Measurements from ENCODE around the gene ANKRD30BL.
"Not testable (repeated sequence)": the region's sequence is repeated elsewhere in the genome, so short reads cannot be mapped to it uniquely, and the experiment has no call there.

ANKRD30BL gene, protein sequence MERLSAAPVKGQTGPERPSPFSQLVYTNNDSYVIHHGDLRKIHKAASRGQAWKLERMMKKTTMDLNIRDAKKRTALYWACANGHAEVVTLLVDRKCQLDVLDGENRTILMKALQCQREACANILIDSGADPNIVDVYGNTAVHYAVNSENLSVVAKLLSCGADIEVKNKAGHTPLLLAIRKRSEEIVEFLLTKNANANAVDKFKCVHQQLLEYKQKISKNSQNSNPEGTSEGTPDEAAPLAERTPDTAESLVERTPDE

DNA sequence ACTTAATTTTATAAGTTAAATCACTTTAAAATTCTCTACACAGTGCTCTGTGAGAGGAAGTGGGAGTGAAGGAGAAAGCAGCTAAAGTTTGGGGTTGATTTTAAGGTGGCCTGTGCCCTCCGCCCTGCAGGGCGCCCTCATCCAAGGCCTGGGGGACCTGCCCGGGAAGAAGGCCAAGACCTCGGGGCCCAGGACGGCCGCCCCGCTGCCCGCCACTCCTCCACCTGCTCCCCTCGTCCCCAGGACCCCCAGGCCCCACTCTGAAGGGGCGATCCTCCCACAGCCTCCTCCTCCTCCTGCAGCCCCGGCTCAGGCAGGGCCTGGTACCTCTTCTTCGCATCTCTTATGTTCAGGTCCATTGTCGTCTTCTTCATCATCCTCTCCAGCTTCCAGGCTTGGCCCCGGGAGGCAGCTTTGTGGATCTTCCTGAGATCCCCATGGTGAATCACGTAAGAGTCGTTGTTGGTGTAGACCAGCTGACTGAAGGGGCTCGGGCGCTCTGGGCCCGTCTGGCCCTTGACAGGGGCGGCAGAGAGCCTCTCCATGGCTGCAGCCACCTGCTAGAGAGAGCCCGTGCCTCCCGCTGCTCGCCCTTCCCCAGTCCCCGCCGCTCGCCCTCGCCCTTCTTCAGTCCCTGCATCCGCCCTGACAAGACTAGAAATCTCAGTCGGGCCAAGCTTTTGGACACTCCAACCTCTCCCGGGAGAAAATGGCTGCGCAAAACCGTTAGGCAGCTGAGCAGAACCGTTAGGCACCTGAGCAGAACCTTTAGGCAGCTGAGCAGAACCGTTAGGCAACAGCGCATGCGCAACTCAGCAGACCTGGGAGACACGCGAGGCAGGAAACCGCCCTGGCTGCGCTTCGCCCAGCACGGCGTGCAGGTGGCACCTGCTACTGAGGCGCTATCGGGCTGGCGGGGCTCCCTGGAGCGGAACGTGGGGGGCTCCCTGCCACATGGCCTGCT lies at the start of gene ANKRD30BL:
Gene ANKRD30BL, minus strand, starts transcription at position 792 of the 964 bp plus-strand sequence. Its CDS starts 247 bp downstream, at position 545.
- DNase-seq, H3K27ac Mint-ChIP-seq, CTCF ChIA-PET, H3K27me3 Mint-ChIP-seq, H3K4me1 Mint-ChIP-seq, H3K9me3 Mint-ChIP-seq, H3K4me3 Mint-ChIP-seq, H3K36me3 Mint-ChIP-seq: not testable (repeated sequence)

DNA sequence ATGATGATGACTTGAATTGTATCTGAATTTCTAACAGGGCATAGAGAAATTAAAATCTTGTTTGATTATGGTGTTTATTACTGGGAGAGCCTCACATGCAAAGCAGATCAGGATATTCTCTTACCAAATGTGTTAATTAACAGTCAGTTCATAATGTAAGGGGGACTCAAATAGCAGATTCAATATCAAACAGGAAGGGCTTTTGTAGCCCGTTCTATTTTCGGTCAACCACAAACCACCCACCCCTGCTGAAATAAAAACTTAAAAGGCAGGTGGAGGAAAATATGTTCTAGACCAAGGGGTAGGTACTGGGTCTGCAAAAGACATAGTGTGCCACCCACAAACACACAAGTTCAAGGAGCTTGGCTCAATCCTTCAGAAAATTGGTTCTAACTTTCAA lies 41.1 kb upstream of the ANKRD30BL start:
- not testable (repeated sequence) for H3K27ac Mint-ChIP-seq

DNA sequence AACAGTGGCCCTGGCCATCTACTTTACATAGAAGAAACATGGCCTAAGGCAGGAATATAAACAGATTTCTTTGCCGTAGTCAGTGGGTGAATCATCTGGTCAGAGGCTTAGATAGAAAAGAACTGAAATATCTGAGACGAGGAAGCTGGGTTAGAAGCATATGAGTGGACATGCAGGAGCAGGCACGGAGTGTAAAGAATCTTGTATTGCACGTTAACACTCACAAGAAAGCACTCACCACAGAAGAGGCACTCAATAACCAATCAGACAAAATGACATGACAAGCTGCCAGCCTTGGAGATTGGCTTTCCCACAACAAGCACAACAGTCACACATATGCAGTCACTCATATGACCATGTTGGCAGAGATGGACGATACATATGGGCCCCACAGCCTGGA lies 31.1 kb upstream of the ANKRD30BL start:
- H3K27ac Mint-ChIP-seq, CTCF ChIA-PET, H3K9me3 Mint-ChIP-seq, H3K4me3 Mint-ChIP-seq, H3K4me1 Mint-ChIP-seq, DNase-seq, H3K36me3 Mint-ChIP-seq, H3K27me3 Mint-ChIP-seq: not testable (repeated sequence)

More for the DNA sequence above, 41.1 kb upstream of the ANKRD30BL start:
- H3K27me3 Mint-ChIP-seq, H3K36me3 Mint-ChIP-seq, H3K9me3 Mint-ChIP-seq, H3K4me1 Mint-ChIP-seq, CTCF ChIA-PET, H3K4me3 Mint-ChIP-seq, DNase-seq: not testable (repeated sequence)

DNA sequence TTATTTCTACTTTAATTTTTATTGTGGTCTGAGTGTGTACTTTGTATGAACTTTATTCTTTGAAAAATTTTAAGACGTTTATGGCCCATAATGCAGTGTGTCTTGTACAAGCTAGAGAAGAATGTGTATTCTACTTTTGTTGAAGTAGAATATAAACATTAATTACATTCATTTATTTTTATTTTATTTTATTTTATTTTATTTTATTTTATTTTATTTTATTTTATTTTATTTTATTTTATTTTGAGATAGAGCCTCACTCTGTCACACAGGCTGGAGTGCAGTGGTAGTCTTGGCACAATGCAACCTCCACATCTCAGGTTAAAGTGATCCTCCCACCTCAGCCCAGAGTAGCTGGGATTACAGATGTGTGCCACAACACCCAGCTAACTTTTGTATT lies 5.3 kb upstream of the ANKRD30BL start:
- H3K4me1 Mint-ChIP-seq, H3K27ac Mint-ChIP-seq, H3K9me3 Mint-ChIP-seq, H3K4me3 Mint-ChIP-seq, H3K36me3 Mint-ChIP-seq, DNase-seq, H3K27me3 Mint-ChIP-seq, CTCF ChIA-PET: not testable (repeated sequence)

DNA sequence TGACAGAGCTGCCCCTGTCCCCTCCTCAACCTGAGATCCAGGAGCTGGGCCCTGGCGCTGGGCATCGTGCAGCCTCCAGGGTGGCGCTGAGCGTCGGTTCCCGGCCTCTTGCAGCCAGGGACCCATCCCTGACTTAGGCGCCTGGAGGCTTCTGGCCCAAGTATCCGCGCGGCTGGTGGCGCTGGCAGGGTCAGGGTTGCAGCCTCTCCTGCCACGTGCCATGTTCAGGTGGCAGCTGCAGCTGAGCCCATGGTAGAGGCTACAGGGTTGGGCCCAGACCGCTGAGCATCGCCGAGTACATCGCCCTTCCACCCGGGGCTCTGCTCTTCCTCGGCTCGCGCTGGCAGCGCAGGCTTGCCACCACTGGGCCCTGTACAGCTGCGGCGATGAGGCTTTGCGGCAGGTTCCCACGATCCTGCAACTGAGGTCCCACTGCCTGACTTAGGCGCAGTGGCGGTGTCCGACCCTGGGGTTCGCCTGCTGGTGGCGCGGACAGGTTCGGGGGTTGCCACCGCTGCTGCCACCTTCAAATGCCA lies 441 bp upstream of the ANKRD30BL start:
- H3K4me1 Mint-ChIP-seq, H3K4me3 Mint-ChIP-seq, H3K27me3 Mint-ChIP-seq, H3K36me3 Mint-ChIP-seq, H3K9me3 Mint-ChIP-seq, DNase-seq, H3K27ac Mint-ChIP-seq, CTCF ChIA-PET: not testable (repeated sequence)

DNA sequence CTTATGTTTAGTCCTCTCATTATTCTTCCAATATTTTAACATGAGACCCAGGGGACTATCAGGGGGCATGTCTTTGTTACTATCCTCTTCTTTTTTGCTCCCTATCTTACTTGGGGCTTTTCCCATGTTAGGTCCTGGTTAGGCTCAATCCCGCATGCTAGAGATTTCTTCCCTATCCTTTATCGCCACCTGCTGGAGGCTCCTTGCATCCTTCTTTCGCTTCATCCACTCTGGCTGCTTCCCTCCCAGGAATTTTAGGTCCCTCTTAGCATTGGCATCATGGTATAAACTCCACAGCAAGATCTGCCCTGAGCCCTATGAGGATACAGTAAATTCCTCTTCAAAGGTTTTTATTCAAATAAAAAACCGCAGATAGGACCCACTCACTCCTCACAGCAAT lies 15.0 kb downstream of the ANKRD30BL start:
- H3K27ac Mint-ChIP-seq, H3K9me3 Mint-ChIP-seq, H3K4me3 Mint-ChIP-seq, H3K27me3 Mint-ChIP-seq, H3K36me3 Mint-ChIP-seq, H3K4me1 Mint-ChIP-seq, CTCF ChIA-PET: not testable (repeated sequence)
- peak; percentile 44 for DNase-seq

All from activated naive CD4-positive, alpha-beta T cell treated with anti-CD3 and anti-CD28 coated beads, Interleukin-2, amount 10 ng/mL, durations not matched to agents 7 days and 5 days (primary cell).